Measurements from ENCODE around the gene CALM3.
A peak's percentile ranks its signal among the peaks of the same experiment; 100 is the strongest.

Gene CALM3

GRCh38 chr19:46640656-46641055 is 39.5 kb downstream of the CALM3 start:
- no peak for DNase-seq

- DNase-seq, result no peak
Observed at GRCh38 chr19:46644720-46645119, 43.6 kb downstream of the CALM3 start.

GRCh38 chr19:46646402-46646801 is 45.3 kb downstream of the CALM3 start:
- DNase-seq, result no peak

- no peak for DNase-seq
Observed at GRCh38 chr19:46648060-46648960, 47.2 kb downstream of the CALM3 start.

GRCh38 chr19:46648961-46649960 is 48.1 kb downstream of the CALM3 start:
- DNase-seq, result no peak

GRCh38 chr19:46650445-46650844 is 49.3 kb downstream of the CALM3 start:
- no peak for DNase-seq

GRCh38 chr19:46654621-46655152 is 53.6 kb downstream of the CALM3 start:
- DNase-seq, result no peak

- DNase-seq, result no peak
Observed at GRCh38 chr19:46656541-46656940, 55.4 kb downstream of the CALM3 start.

- no peak for DNase-seq
Observed at GRCh38 chr19:46659151-46660007, 58.2 kb downstream of the CALM3 start.

- DNase-seq, result peak; percentile 32
Observed at GRCh38 chr19:46660008-46660517, 58.9 kb downstream of the CALM3 start.
